Anterior cingulate cortex (tissue), 58 donors: ENCODE data around the gene ETFA.
A peak's percentile ranks its signal among the peaks of the same experiment; 100 is the strongest.

Experiments
- DNase-seq, 58 donors: peaks; one replicate each; lab custom pipeline; 2025; lab: John Stamatoyannopoulos, UW

ETFA gene

DNA sequence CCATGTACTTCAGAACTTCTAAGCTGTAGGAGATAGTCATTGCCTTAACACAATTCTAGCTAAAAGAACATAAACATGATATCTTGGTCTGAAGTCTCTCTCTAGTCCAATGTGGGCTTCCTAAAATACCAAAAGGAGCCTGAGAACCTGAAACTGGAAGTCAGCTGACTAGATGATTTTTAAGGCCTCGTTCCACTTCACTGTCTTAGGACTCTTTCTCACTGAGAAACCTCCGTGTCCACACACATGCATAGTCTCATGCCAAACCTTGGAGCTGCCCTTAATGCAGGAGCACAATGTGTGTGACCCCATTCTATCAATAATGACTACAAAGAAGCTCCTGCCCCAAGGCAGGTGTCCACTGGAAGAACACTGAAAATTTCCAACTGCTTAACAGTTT is 87.7 kb downstream of the ETFA start:
- no peak for DNase-seq

DNA sequence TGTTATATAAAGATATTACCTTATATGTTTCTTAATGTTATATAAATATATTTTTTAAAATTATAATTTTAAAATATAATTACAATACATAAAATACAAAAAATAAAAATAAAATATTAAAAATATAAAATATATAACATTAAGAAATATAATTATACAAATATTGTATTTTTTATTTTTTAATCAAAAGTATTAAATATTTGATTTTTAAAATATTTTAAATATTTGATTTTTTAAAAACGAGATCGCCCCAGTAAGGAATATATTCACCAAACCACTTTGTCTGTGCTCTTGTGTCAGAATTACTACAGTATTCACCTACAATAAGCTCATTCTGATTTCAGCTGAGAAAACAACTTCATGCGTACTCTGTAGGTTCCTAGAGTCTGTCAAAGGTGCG is 89.1 kb downstream of the ETFA start:
- no peak for DNase-seq

- DNase-seq: no peak
Observed at GRCh38 chr15:76221085-76221767, 90.0 kb downstream of the ETFA start.

GRCh38 chr15:76217882-76218217 is 93.4 kb downstream of the ETFA start:
- DNase-seq: no peak

GRCh38 chr15:76217029-76217881 is 94.0 kb downstream of the ETFA start:
- no peak for DNase-seq

GRCh38 chr15:76215634-76216033 is 95.6 kb downstream of the ETFA start:
- DNase-seq: no peak

GRCh38 chr15:76209942-76210341 is 101.3 kb downstream of the ETFA start:
- no peak for DNase-seq

- no peak for DNase-seq
Observed at GRCh38 chr15:76209523-76209922, 101.7 kb downstream of the ETFA start.

DNA sequence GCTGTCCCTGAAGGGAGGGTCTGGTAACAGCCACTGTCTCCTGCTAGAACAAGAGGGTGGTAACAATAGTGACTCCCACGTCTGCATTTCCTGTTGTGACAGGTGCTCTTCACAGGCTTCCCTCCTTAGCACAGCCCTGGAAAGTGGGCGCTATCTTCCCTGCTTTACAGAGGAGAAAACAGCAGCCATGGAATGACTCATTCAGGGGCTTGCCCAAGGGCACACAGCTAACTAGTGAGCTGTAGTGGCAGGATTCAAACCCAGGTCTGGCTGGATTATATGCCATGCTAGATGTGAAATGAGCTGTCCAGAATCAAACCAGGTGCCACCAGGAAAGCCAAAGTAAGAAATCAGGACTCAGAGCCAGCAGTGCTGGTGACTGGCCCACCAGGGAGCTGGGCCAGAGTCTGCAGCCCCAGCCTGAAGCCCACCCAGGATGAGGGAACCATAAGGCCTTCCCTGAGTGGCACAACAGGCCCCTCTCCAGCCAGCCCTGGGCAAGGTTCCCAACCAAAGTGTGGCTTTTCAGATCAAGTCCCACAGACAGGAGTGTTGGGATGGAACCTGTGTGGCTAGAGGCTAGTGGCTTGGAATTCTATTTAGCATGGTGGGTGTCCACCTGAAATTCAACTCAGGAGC is 102.4 kb downstream of the ETFA start:
- DNase-seq: no peak

DNA sequence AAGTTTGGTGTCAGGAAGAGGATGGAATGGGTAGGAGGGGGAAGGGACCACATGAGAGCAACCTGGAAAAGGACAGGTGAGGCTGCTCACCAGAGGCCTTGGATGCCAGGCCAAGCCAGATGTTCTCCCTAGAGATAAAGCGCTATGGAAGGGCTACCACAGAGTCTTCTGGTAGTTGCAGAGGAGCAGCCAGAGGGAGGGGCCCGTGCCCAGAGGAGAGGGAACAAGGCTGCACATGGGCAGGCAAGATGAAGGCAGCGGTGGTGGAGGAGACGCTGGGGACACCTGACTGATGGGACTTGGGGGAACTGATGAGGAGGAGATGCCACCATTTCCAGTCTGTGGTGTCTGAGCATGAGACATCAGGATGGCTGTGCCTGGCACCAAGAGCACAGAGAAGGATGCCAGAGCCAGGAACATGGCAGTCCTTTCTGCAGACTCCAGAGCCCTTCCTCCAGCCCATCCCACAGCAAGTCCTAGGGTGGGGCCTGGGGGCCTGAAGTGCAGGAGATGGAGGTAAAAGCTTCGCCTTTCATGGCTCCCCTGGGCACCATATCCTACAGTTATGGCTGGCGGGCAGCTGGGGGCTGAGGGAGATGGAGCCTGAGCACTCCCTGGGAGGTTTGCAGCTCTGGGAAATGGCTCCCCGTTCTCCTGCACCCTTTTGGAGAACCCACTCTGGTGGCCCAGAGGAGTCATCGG is 103.0 kb downstream of the ETFA start:
- no peak for DNase-seq

DNA sequence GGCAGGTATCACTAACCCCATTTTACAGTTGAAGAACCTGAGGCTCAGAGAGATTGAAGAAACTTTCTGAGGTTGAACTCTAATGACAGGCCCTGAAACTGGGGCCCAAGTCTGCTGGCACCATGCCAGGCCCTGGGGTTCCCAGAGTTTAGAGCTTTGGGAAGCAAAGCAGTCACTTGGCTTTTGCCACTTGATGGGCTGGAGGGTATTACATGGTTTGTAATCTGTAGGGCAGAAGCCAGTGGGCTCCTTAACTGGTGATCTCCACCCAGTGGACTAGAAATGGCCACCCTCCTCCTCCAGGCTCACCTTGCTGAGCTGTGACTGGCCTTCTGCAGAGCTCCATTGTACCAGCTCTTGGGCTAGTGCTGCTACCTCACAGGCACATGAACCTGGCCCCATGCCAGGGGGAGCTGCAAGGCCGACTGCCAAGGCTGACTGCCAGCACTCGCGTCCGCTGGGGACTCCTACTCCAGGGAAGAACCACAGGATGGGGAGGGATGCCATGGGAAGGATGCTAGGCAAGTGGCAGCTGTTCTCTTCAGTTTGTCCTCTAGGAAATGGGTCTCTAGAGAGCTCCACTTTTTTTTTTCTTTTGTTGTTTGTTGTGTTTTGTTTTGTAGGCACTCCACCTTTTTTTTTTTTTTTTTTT is 104.8 kb downstream of the ETFA start:
- DNase-seq: peak in 54 of 58 donors; percentile 33 to 98 (median 76)

- no peak for DNase-seq
Observed at GRCh38 chr15:76204916-76205460, 106.3 kb downstream of the ETFA start.

DNA sequence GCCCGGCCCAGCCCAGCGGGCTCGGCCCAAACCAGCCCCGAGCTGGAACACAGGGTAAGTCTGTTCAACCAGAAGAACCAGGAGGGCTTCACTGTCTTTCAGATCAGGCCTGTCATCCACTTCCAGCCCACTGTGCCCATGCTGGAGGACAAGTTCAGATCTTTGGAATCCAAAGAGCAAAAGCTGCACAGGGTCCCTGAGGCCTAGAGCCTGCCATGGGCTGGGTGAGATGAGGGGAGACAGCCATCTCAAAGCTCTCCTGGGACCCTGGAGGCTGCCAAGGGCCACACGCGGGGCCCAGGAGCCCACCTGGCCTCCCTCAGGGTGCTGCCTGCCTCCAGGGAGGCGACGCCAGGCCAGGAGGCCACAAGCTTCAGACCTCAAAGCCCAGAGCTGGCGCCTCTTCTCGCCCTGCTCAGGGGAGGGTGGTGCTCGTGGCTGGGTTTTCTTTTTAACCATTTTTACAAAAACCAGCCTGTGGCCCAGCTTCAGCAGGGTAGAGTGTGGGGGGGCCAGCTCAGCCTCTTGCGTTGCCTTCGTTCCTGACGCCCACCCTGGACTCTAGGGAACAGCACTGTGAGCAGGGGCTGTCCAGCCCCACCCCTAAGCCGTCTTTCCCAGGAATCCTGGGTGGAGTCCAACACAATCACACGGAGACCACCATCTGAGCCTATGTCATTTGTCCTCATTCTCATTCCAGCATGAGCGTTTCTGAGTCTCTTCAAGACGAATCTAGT is 107.0 kb downstream of the ETFA start:
- no peak for DNase-seq

DNA sequence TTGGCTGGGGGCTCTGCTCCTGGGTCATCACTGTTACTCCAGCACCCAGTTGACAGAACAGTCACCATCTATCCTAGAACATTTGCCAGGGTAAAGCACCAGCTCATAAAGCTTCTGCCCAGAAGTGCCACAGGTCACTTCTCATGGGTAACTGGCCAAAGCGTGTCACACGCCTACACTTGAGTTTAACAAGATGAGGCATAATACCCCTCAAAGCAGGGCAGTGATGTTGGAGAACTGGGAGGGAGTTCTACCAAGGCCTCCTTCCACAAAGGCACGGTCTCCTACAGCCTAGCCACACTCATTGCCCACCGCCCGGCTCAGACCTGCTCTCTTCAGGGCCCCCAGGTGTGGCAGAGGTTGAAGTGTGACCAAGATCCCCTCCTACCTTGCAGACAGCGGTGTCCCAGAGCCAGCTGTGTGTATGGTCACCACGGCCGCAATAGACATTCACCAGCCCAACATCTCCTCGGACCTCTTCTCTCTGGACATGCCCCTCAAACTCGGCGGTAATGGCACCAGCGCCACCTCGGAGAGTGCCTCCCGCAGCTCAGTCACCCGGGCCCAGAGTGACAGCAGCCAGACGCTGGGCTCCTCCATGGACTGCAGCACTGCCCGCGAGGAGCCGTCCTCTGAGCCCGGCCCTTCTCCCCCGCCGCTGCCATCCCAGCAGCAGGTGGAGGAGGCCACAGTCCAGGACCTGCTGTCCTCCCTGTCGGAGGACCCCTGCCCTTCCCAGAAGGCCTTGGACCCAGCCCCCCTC is 107.7 kb downstream of the ETFA start:
- DNase-seq: no peak

DNA sequence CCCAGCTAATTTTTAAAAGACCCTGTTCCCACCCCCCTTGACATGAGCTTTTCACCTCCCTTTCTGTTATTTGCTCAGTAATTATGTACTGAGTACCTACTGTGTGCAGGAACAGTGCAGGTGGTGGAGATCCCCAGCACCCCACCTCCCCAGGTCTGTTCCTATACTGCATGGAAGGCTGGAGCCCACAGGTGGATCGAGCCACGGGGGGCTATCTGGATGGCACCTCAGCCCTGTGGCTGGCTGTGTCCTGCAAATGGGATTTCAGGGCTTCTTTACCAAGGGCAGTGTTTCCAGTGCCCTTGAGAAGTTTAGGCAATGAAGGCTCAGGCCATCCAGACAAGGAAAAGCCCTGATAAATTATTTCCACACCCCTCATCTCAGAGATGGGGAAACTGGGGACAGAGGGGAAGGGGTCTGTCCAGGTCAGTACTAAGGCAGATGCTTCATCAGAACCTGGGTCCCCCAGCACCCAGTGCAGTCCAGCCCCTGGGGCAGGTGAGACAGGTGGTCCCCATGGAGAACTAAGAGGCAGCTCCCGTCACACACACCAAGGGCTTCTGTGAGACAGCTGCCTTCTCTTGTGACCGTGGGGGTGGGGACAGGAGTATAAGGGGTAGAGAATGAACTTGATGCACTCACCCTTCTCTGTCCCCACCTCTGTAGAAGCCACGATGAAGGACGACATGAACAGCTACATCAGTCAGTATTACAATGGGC is 109.6 kb downstream of the ETFA start:
- DNase-seq: no peak

GRCh38 chr15:76200641-76201105 is 110.6 kb downstream of the ETFA start:
- no peak for DNase-seq

DNA sequence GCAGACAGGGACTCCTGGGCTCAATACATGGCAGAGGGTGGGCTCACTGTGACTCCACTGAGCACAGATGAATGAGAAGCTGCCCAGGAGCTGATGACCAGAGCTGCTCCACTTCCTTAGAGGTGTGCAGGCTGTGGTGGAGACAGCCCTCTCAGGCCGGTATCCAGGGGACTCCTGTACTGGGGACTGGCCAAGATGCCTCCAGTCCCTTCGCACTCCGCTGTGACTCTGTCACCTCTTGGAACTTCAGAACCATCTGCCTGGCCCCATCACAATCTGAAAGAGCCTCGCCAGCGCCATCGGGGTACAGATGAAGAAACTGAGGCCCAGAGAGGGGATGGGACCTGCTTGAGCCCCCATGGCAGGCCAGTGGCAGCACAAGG is 111.2 kb downstream of the ETFA start:
- DNase-seq: no peak
